SIG-M5 treated with dmso at 0.1 percent for 504 hours (cell line): ENCODE data around the gene SLC49A4.
A peak's percentile ranks its signal among the peaks of the same experiment; 100 is the strongest.

Experiments used
- DNase-seq: peaks from one replicate; lab custom pipeline; 2025; ENCODE audit not compliant: unreplicated experiment; lab: John Stamatoyannopoulos, UW

SLC49A4 gene

GRCh38 chr3:122857019-122857418 is 62.1 kb downstream of the SLC49A4 start:
- peak; percentile 19 for DNase-seq

DNA sequence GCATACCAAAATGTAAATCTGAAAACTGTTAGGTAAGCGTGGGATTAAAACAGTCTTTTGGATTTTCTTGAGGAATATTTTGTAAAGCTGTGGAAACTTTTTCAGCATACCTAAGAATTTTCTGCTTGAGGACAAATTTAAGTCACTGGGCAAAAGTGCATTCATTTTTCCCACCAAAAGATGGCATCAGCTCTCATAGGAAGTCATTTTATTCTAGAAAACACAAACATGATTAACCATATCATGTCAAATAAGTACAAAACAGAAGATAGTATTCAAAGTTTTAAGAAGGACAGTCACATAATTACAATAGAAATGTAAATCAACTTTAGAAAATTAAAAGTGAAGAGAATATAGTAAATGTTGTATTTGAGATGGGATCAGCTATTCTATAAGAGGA is 63.5 kb downstream of the SLC49A4 start:
- peak; percentile 9 for DNase-seq

- DNase-seq: no peak
These were observed 64.3 kb downstream of the SLC49A4 start for GRCh38 chr3:122859021-122859805.

DNA sequence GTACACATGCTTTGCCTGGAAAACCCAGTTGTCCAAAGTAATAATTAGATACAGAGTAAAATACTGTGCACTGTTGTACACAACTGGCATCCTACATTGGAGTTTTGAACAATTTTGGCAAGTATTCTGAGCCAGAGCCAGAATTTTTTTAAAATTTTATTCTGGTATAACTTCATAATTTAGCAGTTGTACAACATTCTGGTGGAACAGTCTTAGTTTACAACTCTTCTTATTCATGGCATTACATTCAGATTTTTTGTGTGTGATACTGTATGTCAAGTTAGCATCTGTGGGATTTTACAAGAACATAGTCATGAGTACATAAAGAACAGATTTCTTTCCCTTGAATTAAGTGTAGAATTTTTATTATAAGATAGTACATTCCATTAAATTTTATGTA is 67.5 kb downstream of the SLC49A4 start:
- no peak for DNase-seq

GRCh38 chr3:122864498-122864897 is 69.6 kb downstream of the SLC49A4 start:
- DNase-seq: no peak

GRCh38 chr3:122868322-122868721 is 73.5 kb downstream of the SLC49A4 start:
- DNase-seq: no peak

GRCh38 chr3:122873741-122874515 is 79.1 kb downstream of the SLC49A4 start:
- no peak for DNase-seq

DNA sequence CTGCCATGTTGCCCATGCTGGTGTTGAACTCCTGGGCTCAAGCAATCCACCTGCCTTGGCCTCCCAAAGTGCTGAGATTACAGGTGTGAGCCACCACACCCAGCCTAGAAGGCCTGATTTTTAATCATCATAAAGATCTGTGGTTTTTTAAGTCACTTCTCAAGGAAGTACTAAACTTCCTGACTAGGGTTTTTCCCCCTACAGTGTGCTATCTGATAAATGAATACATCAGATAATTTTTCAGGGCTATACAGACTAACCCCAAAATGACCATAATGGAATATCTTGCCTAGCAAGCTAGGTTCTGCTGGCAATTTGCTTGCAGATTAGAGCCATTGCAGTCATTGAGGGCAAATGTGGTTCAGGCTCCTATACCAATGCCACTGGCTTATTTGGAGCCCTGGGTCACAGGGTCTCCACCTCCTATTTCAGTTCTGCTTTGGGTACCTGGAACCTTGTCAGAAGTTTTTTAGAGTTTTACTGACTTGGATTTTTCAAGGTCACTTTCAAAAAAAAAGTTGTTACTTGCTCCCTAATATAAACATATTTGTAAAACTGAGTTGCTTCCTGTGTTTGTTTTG is 80.8 kb downstream of the SLC49A4 start:
- DNase-seq: no peak

DNA sequence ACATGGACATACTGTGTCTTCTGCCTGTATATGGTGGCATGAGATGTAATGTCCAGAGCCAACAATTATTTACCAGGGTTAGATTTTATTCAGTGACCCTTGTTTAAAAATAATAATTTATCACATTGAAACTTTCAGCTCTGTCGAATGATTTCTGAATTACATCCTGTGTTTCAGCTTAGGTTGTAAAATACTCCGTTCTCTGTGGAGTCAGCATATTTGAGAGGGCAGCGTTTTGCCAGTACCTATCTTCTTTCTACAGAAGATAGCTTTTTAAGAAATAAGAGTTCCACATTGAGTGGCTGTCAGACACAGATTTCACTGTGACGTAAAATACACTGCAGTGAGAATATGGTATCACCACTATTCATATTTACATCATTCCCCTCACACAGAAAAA is 85.3 kb downstream of the SLC49A4 start:
- no peak for DNase-seq

DNA sequence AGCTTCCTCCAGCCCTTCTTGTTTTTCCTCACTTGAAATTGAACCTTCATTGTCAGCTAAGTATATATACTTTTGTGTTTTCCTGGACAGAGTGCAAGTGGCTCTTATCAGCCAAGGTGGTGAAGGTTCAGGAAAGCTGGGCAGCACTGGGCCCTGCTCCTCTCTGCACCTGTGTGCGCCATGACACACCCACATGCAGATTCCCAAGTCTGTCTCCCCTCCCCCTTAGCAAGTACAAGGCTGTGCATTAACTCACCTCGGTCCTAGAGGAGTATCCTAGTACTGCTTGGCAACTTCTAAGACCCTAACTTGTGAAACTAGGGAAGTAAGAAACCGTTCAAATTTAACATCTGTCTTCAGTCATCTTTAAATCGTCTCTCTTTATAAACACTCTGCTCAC is 85.8 kb downstream of the SLC49A4 start:
- DNase-seq: no peak

- DNase-seq: no peak
These were observed 87.6 kb downstream of the SLC49A4 start for GRCh38 chr3:122882361-122882947.

DNA sequence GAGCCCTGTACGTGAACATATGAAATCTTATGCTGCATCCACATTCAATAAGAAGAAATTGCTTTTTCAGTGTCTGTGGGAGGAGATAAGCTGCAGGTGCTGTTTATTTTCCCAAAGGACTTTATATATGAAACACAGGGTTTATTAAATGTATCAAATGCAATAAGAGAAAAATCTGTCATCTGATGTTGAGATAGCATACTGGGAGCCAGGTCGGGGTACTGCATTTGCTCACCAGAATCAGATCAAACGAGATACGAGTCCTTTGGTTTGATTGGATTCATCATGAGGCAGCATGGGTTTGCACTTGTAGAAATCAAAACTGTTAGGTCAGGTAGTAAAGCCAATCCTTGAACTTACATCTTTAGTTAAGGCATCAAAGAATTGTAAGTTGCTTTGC is 91.4 kb downstream of the SLC49A4 start:
- no peak for DNase-seq

GRCh38 chr3:122886946-122887345 is 92.1 kb downstream of the SLC49A4 start:
- DNase-seq: no peak

DNA sequence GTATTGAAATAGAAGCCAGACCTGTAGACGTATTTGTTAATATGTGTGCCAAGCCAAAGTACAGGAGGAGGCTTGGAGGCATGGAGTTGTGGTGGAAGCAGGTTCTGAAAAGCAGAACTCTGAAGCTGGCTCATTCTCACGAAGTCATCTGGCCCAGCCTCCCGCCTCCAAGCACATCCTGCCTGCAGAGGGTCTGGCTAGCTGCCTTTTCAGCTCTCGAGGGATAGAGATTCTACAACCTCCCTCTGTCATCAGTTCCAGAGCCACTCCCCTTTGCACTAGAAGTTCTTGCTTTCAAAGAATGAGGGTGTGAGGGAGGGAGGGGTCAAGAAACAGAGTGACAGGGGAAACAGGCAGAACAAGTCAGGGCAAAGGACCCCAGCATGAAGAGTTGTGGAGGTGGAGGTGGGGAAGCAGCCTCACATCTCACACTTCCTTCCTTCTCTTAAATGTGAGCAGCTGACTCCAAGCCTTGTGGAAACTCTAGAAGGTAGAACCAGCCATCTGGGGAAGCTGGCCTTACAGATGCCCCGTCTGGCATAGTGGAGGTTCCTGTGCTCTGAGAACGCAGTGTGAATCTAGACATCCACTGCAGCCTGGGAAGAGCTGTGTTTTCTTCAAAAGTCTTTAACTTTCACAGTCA is 95.3 kb downstream of the SLC49A4 start:
- DNase-seq: peak; percentile 53

DNA sequence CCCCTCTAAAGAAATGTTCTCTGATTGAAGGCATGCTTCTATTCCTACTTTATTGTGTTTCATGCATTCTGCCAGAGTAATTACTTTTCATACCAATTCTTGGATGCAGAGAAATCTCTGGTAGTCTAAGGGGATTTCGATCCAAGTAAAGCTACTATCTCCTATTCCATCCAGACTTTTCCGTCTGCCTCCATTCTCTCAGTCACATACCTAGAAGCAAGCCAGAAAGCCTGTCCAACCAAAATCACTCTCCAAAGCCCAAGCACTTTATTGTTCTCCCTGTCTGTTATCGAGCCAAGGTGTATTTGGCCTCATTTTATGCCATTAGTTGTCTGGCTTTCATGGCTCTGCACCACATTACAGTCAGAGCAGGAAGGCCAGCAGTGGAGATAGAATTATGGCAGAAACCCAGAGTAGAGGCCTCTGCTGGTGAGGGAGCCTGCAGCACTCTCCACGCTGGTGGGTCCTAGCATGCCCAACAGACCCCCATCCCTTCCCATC is 95.9 kb downstream of the SLC49A4 start:
- no peak for DNase-seq

DNA sequence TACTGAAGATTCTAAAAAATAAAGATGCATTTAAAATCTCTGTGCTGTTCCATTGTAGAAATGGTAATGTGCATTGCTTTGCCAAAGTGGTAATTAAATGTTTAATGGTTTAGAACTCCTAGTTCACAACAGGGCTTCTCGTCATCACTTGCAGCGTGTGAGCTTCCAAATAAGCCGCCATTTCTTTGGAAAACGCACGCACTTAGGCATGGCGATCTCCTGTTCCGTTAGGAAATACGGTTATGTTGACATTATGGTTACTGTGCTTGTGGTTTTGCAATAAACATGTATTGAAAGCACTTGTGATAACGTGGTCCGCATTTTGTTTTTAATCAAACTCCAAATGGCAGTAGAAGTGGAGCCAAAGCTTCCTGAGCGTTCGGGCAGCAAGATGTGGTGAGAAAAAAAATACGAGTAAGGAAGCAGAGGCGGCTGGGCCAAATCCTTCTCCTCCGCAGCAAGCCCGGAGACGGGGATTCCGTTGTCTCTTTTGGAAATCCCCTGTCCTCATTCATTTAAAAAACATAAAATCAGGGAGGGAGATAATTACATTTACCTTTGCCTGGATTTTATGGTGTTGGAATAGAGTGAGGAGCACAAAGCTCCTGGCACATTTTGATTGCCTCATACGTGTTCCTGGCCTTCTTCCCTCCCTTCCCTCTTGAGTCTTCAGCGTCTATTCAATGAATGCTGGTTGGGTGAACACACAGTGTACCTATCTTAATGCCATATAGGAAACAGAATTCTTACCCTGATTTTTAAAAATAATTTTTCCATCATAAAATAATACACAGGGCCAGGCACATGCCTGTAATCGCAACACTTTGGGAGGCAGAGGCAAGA is 97.5 kb downstream of the SLC49A4 start:
- DNase-seq: no peak

DNA sequence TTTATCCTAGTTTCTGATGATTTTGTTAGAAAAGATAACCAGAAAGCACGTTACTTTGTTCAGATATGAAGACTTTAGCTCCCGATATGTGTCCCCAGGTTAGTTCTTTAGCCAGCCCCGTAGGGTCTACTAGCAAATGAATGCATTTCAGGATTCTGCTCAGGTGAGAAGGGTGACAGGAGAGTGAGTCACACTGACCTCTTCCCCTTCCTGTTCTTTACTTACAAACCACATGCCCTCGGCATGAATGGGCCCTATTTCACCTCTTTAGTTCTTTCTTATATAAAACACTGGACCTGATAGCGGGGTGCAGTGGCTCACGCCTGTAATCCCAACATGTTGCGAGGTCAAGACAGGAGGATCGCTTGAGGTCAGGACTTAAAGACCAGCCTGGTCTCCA is 98.4 kb downstream of the SLC49A4 start:
- no peak for DNase-seq

DNA sequence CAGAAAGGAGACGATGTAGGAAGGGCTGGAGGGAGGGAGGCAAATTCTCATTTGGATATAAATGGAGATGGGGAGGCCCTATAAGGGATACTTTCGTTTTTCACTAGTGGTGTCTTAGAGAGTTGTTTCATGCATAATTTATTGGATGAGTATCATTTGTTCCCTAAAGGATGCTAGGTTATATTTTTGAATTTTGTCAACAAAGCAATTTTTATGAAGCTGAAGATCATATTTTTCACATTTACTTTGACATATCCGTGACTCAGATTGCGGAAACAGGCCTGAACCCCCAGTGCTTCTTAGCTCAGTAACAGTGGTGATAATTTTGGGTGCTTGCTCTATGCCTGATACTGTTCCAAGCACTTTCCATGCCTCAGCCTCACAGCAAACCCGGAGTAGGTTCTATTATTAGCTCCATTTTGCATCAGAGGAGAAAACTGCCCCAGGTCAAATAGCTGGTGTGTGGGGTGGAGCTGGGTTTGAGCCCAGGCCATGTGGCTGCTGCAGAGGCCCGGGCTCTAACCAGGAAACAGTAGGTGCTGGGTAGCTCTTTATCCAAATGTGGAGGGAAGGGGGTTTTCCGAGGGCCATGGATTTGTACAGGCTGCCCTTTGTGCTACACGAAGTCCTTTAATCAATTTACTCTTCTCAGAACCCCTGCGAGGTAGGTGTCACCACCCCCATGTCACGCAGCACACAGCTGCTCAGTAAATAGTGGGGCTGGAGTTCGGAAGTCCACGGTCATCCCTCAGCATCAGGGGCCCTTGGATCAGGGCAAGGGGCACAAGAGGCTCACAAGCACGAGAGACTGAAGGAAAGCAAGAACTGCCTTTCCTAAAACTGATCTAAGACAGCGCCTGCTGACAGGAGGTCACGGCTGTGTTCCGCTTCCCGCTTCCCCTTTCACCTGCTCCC is 99.1 kb downstream of the SLC49A4 start:
- DNase-seq: no peak

GRCh38 chr3:122898298-122898697 is 103.4 kb downstream of the SLC49A4 start:
- no peak for DNase-seq
